Stimulated activated naive CD8-positive, alpha-beta T cell treated with anti-CD3 and anti-CD28 coated beads, Interleukin-15, amount 100 ng/mL, for 72 hours (primary cell): ENCODE results near the gene COL19A1.

Experiments
- ATAC-seq: fragments of 150-1000 bp; cut with Tn5 transposase; 2 replicates; pipeline ENCODE4 v1.10.0; 2021; ENCODE audit warnings: mild to moderate bottlenecking, moderate library complexity
- DNase-seq, 2 donors: peaks; one replicate each; pipeline ENCODE4 v3.0.0; 2021 to 2022
- H3K27ac Mint-ChIP-seq, 2 donors: one replicate each; pipeline ENCODE4 v1.8.0; 2022; ENCODE audit warnings: mild to moderate bottlenecking in 2 of 2, mixed read lengths in 2 of 2, moderate library complexity in 2 of 2
- H3K27me3 Mint-ChIP-seq: one replicate; pipeline ENCODE4 v1.8.0; 2022; ENCODE audit warnings: mixed read lengths
- H3K4me1 Mint-ChIP-seq: one replicate; pipeline ENCODE4 v1.8.0; 2022; ENCODE audit warnings: mild to moderate bottlenecking, mixed read lengths
- H3K4me3 Mint-ChIP-seq, 2 donors: one replicate each; pipeline ENCODE4 v1.8.0; 2022; ENCODE audit warnings: mild to moderate bottlenecking in 2 of 2, mixed read lengths in 2 of 2, moderate library complexity in 1 of 2
- H3K9me3 Mint-ChIP-seq, 2 donors: one replicate each; pipeline ENCODE4 v1.8.0; 2022; ENCODE audit warnings: mixed read lengths in 2 of 2

COL19A1 gene

DNA sequence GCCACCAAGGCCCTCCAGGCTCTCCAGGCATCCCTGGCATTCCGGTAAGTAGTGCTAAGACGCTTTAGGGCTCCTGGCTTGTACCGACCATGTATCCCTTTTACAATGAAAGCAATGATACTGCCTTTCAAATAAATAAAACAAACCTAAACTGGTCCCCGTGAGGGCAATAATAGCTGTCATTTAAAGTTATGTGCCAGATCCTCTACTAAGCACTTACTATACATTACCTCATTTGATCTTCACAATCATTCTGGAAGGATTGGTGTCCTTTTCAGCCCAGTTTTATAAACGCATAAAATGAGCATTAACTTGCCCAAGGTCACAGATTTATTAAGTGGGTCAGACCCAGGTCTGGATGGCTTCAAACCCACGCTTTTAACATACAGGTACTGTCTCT is 321.8 kb downstream of the COL19A1 start:
- no peak for DNase-seq
- no peaks in the 10 kb centered on the region for H3K9me3 Mint-ChIP-seq
- H3K27me3 Mint-ChIP-seq: peaks cover 11% of the 10 kb centered on the region
- no peaks in the 10 kb centered on the region for H3K4me1 Mint-ChIP-seq
- H3K27ac Mint-ChIP-seq: no peak overlapping the region
- no peak for ATAC-seq
- no peak overlapping the region for H3K4me3 Mint-ChIP-seq

DNA sequence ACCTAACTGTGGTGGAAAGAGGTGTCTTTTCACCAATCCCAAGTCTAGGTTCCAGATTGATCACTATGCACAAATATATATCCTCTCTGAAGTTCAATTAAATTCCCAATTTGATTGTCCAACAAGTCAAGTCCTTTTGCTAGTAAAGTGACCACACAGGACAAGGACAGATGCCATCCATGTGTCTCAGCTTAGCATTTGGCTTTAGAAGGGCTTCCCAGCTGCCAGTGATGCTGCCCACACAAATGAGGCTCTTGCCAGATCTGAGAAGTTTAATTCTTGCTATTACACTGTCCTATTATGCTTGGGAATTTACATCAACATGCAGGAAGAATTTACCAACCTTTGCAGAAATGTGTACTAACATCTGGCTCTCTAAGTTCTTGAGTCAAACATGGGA is 328.1 kb downstream of the COL19A1 start:
- H3K4me3 Mint-ChIP-seq: no peak overlapping the region
- H3K9me3 Mint-ChIP-seq: no peaks in the 10 kb centered on the region
- H3K4me1 Mint-ChIP-seq: no peaks in the 10 kb centered on the region
- H3K27ac Mint-ChIP-seq: no peak overlapping the region
- peaks cover 30% of the 10 kb centered on the region for H3K27me3 Mint-ChIP-seq
- no peak for DNase-seq
- no peak for ATAC-seq

DNA sequence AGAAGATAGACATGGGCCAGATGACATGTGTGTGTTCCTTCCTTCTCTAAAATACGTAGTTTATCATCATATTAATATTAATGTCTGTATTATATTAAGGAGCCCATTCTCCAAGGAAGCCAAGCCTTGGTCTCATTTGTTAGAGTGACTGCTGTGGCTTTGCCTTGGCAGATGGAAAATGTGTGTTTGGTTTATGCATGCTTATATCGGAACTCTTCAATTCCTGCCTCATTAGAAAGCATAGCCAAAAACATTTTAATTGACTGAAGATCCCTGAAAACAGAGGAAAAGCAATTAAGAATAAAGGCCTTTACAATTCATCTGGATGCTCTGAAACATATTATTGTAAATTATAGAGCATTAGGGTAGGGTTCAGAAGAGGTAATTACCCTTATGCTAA is 330.2 kb downstream of the COL19A1 start:
- no peak overlapping the region for H3K4me3 Mint-ChIP-seq
- no peaks in the 10 kb centered on the region for H3K9me3 Mint-ChIP-seq
- no peak overlapping the region for H3K27ac Mint-ChIP-seq
- no peak for ATAC-seq
- no peaks in the 10 kb centered on the region for H3K4me1 Mint-ChIP-seq
- peaks cover 30% of the 10 kb centered on the region for H3K27me3 Mint-ChIP-seq
- DNase-seq: no peak

DNA sequence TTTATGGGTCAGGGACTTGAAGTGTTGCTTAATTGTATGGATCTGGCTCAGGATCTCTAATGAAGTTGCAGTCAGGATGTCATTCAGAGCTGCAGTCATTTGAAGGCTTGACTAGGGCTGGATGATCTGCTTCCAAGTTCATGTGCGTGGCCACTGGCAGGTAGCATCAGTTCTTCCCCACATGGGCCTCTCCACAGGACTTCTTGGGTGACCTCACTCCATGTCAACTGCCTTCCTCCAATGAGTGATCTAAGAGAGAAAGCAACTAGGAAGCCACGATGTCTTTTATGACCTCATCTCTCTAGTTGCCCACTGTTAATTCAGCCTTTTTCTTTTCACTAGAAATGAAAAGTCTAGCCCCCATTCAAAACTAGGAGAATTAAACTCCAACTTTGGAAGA is 332.4 kb downstream of the COL19A1 start:
- Mint-ChIP-seq H3K4me1 (no peaks in the 10 kb centered on the region), H3K27ac (no peak overlapping the region), H3K9me3 (no peaks in the 10 kb centered on the region), H3K27me3 (peaks cover 13% of the 10 kb centered on the region), H3K4me3 (no peak overlapping the region)
- no peak for ATAC-seq
- no peak for DNase-seq

DNA sequence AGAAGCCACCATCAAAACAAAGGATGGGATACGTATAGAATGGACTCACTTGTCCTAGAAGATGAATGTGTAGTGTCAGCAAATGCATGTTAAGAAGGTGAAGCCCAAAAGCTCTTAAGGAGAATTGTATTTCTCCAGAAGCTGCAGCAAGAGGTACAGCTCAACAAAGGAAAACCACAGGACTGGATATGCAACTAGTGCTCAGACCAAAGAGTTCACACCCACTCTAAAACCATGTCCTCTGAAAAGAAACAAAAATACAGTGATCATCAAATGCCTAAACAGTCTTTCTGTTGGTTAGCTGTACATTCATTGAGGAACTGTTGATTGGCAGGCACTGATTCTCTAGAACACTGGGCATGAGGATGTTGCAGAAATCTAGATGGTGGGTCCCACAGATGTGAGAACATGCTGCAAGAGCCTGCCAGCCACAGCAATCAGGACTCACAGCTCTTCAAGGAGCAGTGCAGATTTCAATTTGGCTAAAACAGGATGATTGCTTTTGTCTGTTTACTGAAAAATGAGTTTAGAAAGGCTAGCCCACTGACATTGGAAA is 342.0 kb downstream of the COL19A1 start:
- Mint-ChIP-seq H3K4me3 (no peak overlapping the region), H3K4me1 (no peaks in the 10 kb centered on the region), H3K9me3 (no peaks in the 10 kb centered on the region), H3K27me3 (no peaks in the 10 kb centered on the region), H3K27ac (no peak overlapping the region)
- DNase-seq (no peak), ATAC-seq (no peak)

DNA sequence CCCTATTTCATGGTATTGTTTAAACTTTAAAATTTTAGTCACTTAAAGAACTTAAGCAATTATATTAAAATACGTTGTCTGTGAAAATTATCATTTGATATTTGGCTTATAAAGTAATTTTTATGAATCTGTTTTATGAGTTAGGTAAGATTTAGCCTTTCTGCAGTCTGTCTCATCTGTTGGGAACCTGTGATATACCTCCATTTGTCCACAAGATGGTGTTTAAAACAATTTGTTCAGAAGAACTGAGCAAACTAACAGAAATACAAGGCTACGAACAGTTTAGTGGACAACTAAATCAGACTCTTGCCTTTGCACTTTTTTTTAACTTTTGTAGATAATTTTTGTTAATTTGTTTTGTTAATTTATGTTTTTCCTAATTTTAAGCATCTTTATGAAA is 344.1 kb downstream of the COL19A1 start:
- ATAC-seq (no peak), DNase-seq (no peak)
- H3K4me1 Mint-ChIP-seq: no peaks in the 10 kb centered on the region
- no peaks in the 10 kb centered on the region for H3K27me3 Mint-ChIP-seq
- no peaks in the 10 kb centered on the region for H3K9me3 Mint-ChIP-seq
- H3K4me3 Mint-ChIP-seq: no peak overlapping the region
- H3K27ac Mint-ChIP-seq: no peak overlapping the region

DNA sequence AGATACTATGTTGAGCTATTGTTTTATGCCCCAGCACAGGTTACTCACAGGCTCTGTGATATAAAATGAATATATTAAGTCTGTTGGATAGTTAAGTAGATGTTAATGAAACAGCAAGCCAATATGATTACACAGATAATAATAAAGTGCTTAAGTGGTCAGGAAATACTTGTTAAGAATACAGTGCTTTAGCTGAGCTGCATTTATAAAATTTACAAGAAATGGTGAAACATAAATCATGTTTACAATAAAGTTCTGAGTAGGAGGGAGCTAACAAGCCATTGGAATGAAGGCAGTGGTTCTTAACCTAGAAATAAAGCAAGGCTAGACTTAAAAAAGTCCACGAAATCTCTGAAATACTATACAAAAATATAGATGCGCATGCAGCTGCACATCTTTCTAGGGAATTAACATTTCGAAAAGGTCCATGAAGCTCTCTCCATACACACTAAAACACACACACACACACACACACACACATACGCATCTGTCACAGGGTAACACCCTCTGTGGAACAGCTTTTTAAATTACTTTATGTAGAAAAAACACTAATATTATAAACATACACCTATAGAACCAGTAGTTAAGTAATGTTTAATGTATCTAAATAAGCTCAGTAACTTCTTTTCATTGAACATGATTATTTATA is 349.2 kb downstream of the COL19A1 start:
- Mint-ChIP-seq H3K9me3 (no peaks in the 10 kb centered on the region), H3K27me3 (peaks cover 14% of the 10 kb centered on the region), H3K4me1 (no peaks in the 10 kb centered on the region), H3K27ac (no peak overlapping the region), H3K4me3 (no peak overlapping the region)
- DNase-seq: no peak
- ATAC-seq: no peak

DNA sequence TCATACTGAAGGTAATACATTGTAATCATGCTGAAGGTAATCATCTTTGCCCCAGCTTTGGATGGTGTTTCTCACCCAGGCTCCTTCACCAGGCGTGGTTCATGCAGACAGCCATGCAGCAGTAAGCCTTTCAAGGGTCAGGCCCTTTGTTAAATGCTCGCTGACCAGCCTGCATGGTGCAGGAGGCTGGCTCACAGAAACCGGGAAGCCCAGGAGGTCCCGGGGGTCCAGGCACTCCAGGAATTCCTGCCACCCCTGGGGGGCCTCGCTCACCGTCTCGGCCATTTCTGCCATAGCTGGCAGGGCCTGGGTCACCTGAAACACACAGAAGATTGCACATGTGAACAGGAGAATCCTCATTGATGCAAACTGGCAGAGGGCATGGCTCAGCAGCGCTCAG is 350.4 kb downstream of the COL19A1 start:
- peaks cover 14% of the 10 kb centered on the region for H3K27me3 Mint-ChIP-seq
- no peak overlapping the region for H3K4me3 Mint-ChIP-seq
- ATAC-seq (peak; percentile 26), DNase-seq (no peak)
- H3K9me3 Mint-ChIP-seq: no peaks in the 10 kb centered on the region
- H3K27ac Mint-ChIP-seq: no peak overlapping the region
- no peaks in the 10 kb centered on the region for H3K4me1 Mint-ChIP-seq

DNA sequence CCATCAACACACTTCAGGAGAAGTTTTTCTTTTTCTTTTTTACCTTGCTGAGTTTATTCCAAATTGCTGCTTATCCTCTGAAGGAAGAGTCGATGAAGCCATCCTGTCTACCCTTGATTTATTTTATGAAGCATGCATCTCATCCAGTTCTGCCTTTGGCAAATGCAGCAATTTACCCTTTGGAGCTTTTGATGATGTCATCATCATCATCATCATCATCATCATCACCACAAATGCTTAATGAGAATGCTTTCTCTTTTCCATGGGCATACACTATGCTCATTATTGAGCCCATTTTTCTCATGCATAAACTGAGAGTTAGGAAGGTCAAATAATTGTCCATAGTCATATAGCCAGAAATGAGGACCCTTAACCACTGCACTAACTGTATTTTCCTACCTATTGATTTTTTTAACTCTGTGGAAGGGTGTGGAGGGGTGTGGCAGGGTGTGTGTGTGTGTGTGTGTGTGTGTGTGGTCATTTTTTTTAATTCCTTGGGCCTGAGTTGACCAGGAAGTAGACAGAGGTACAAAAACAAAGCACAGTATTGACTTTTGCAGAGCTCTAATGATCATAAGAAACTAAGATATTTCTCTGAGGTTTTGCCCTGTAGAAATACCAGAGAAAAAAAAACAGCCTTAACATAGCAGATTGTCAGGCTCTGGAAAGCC is 353.7 kb downstream of the COL19A1 start:
- DNase-seq: no peak
- Mint-ChIP-seq H3K27ac (no peak overlapping the region), H3K4me1 (no peaks in the 10 kb centered on the region), H3K27me3 (peaks cover 23% of the 10 kb centered on the region), H3K4me3 (no peak overlapping the region), H3K9me3 (no peaks in the 10 kb centered on the region)
- ATAC-seq: no peak

DNA sequence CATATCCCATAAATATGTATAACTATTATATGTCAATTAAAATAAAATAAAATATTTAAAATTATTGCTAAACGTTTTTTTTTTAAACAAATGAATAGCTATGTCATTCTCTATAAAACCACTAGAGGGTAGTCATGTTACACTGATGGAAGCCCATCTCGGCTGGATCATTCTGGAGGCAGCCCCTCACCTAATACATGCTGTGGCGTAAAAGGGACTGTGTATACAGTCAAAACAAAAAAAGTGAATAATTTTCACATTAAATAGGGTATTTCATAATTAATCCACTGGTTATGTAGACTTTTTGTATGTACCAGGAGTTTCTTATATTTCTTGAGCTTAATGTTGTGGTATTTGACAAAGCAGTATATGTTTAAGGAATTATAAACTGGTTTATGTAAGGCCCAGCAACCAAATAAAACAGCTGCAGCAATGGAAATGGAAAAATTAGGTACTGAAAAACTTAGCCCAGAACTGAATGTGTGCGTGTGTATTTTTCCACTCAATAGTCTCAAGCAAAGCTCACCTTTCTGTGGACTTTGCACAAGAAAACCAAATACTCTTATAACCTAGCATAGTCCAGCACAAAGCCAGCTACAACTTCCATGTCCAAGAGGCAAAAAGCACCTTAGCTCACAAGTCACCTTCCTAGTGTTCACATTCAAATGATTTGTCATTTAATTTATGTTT is 354.8 kb downstream of the COL19A1 start:
- no peak for DNase-seq
- no peak overlapping the region for H3K4me3 Mint-ChIP-seq
- no peaks in the 10 kb centered on the region for H3K9me3 Mint-ChIP-seq
- peaks cover 23% of the 10 kb centered on the region for H3K27me3 Mint-ChIP-seq
- no peak overlapping the region for H3K27ac Mint-ChIP-seq
- ATAC-seq: peak; percentile 57
- H3K4me1 Mint-ChIP-seq: no peaks in the 10 kb centered on the region

DNA sequence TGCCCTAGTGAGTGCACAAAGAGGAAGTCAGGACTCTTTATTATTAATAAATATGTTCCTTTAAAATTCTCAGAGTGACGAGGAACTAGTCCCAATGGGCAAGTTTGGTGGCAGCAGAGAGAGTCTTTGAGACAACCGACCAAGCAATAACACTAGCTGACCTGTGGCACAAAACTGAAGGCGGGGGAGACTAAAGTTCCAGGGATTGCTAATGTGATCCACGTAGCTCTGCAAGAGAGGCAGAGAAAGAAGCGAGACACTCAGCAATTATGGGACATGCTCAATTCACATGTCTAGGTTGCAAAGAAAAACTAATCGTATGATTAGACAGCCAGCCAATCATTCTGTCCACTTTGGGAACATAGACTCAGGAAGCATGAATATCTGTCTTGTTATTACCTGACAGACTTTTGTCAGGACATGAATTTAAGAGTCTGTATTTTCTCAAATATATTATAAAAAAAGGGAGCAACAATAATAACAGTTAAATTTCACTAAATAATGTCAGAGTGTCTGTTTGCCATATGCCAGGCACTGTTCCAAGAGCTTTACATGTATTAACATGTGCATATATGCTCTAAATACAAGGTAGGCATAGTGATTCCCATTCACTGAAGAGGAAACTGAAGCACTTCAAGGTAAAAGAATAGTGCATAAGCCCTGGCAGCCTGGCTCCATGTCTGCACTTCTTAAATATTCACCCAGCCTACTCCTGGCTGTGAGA is 355.5 kb downstream of the COL19A1 start:
- ATAC-seq (no peak), DNase-seq (no peak)
- H3K4me3 Mint-ChIP-seq: no peak overlapping the region
- H3K27ac Mint-ChIP-seq: no peak overlapping the region
- H3K27me3 Mint-ChIP-seq: peaks cover 23% of the 10 kb centered on the region
- H3K4me1 Mint-ChIP-seq: no peaks in the 10 kb centered on the region
- no peaks in the 10 kb centered on the region for H3K9me3 Mint-ChIP-seq

DNA sequence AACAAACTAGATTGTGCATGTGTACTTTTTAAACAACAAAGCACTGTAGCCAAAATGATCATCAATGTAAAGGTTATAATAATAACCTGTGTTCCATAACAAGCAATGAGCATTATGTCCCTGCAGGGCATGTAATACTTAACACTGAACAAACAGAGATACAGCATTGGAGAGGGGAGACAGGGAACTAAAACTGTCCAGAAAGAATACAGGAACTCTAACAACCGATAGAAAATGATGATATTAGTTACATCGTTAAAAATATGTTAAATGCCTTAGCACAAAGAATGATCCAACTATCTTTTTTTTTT is 356.0 kb downstream of the COL19A1 start:
- Mint-ChIP-seq H3K27me3 (peaks cover 23% of the 10 kb centered on the region), H3K27ac (no peak overlapping the region), H3K4me3 (no peak overlapping the region), H3K4me1 (no peaks in the 10 kb centered on the region), H3K9me3 (no peaks in the 10 kb centered on the region)
- no peak for DNase-seq
- ATAC-seq: no peak

DNA sequence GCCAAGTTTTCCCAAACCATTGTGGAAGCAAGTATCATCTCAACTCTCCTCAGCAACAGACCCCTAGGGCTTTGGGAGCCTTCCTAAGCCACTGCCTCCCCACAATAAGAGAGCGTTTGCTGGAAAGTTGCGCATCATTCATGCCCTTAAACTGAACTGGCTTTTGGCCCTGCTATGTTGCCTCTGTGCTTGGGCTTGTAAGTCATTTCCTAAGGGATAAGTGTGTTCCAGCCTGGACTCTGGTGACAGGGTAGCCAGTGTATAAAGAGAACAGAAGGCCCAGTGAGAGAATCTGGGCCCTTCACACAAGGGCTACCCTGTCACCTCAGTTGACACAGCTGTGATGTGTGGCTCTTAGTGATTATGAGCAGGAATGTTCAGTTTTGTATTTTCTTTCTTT is 358.7 kb downstream of the COL19A1 start:
- Mint-ChIP-seq H3K4me1 (no peaks in the 10 kb centered on the region), H3K27me3 (peaks cover 9% of the 10 kb centered on the region), H3K9me3 (no peaks in the 10 kb centered on the region), H3K27ac (no peak overlapping the region), H3K4me3 (no peak overlapping the region)
- ATAC-seq: no peak
- no peak for DNase-seq

DNA sequence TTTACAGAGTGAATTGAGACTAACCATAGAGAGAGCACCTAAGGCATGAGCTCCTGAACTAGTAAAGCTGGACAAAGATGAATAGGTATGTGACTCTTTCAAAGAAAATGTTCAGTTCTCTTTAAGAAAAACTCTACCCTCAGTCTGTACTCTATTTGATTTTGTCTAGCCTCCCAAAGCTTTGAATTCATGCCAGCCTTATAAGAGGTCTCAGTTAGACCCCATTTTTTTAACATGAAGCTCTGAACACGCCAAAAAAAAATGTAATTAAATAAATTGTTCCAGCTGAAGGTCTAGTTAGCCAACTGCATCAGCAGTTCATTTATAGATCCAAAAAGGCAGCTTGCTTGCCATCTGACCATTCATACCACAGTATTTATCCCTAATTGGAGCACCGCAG is 365.0 kb downstream of the COL19A1 start:
- Mint-ChIP-seq H3K27ac (no peak overlapping the region), H3K4me3 (no peak overlapping the region), H3K4me1 (no peaks in the 10 kb centered on the region), H3K27me3 (peaks cover 7% of the 10 kb centered on the region), H3K9me3 (no peaks in the 10 kb centered on the region)
- DNase-seq (no peak), ATAC-seq (no peak)

DNA sequence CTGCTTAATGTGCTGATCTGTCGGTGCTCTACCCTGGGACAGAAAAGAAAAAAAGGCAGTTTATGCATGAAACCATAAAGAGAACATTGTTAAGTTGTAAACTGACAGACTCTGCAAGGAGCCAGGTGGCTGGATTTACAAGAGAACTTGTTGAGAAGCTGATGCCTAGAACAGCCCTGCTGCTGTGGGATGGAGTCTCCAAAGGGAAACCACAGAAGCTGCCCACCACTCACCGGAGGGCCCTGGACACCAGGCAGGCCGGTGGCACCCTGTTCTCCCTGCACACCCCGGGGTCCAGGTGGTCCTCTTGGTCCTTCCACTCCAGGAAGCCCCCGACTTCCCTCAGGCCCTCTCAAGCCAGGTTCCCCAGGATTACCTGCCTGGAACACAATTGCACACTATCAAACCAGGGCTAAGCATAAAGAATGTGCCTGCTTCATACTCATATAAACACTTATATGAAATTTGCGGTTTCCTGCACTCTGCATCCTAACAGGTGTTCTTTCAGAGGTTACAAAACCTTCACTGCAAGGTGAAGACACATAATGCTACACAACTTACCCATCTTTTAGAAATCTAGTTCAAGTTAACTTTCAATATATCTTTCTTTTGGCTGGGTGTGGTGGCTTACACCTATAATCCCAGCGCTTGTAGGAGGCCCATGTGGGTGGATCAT is 368.3 kb downstream of the COL19A1 start:
- no peak for ATAC-seq
- Mint-ChIP-seq H3K9me3 (no peaks in the 10 kb centered on the region), H3K27me3 (peaks cover 17% of the 10 kb centered on the region), H3K4me1 (no peaks in the 10 kb centered on the region), H3K27ac (no peak overlapping the region), H3K4me3 (no peak overlapping the region)
- DNase-seq: no peak
